NCI-H1105 (cell line): ENCODE data around the gene SHROOM3.

ENCODE experiments used
- DNase-seq: peaks from one replicate; lab custom pipeline; 2025; lab: John Stamatoyannopoulos, UW

SHROOM3 gene

GRCh38 chr4:76494243-76494642, 59.2 kb downstream of the SHROOM3 start:
- no peak for DNase-seq

GRCh38 chr4:76494871-76495590, 60.0 kb downstream of the SHROOM3 start:
- DNase-seq = no peak

- no peak for DNase-seq
Measured at GRCh38 chr4:76498550-76498949, 63.5 kb downstream of the SHROOM3 start.

GRCh38 chr4:76499461-76499860, 64.4 kb downstream of the SHROOM3 start:
- no peak for DNase-seq

GRCh38 chr4:76502886-76503285, 67.9 kb downstream of the SHROOM3 start:
- DNase-seq = no peak

GRCh38 chr4:76504613-76505465, 69.8 kb downstream of the SHROOM3 start:
- DNase-seq = no peak

- DNase-seq = no peak
Measured at GRCh38 chr4:76511947-76512346, 76.9 kb downstream of the SHROOM3 start.

- no peak for DNase-seq
Measured at GRCh38 chr4:76513482-76513881, 78.5 kb downstream of the SHROOM3 start.

GRCh38 chr4:76514087-76514486, 79.1 kb downstream of the SHROOM3 start:
- no peak for DNase-seq

- no peak for DNase-seq
Measured at GRCh38 chr4:76515975-76516843, 81.2 kb downstream of the SHROOM3 start.

- DNase-seq = no peak
Measured at GRCh38 chr4:76518241-76518640, 83.2 kb downstream of the SHROOM3 start.

- DNase-seq = no peak
Measured at GRCh38 chr4:76523593-76523992, 88.6 kb downstream of the SHROOM3 start.

- no peak for DNase-seq
Measured at GRCh38 chr4:76525751-76526150, 90.7 kb downstream of the SHROOM3 start.

GRCh38 chr4:76526585-76526990, 91.6 kb downstream of the SHROOM3 start:
- DNase-seq = no peak

- no peak for DNase-seq
Measured at GRCh38 chr4:76527666-76528065, 92.6 kb downstream of the SHROOM3 start.

GRCh38 chr4:76531597-76531996, 96.6 kb downstream of the SHROOM3 start:
- no peak for DNase-seq

- DNase-seq = no peak
Measured at GRCh38 chr4:76532805-76533204, 97.8 kb downstream of the SHROOM3 start.

GRCh38 chr4:76533314-76533713, 98.3 kb downstream of the SHROOM3 start:
- DNase-seq = no peak

GRCh38 chr4:76535603-76536372, 100.8 kb downstream of the SHROOM3 start:
- DNase-seq = peak; percentile 36

- DNase-seq = no peak
Measured at GRCh38 chr4:76536373-76536689, 101.3 kb downstream of the SHROOM3 start.

- no peak for DNase-seq
Measured at GRCh38 chr4:76538296-76538695, 103.3 kb downstream of the SHROOM3 start.

- DNase-seq = no peak
Measured at GRCh38 chr4:76539979-76540378, 105.0 kb downstream of the SHROOM3 start.
